ENCODE measurements around the gene PERM1. TPM values are rescaled to one million over a fixed set of nuclear protein-coding genes. Genes with fewer than 3 reads are reported as not detected.
"Not testable (repeated sequence)": the region's sequence is repeated elsewhere in the genome, so short reads cannot be mapped to it uniquely, and the experiment has no call there.

Gene PERM1
- total RNA-seq, 1 experiment from 2014 or later: not detected

GRCh38 chr1:1010131-1010530 lies 28.2 kb upstream of the PERM1 start:
- H3K9me3 Mint-ChIP-seq; H3K4me3 Mint-ChIP-seq; DNase-seq (ENCODE audit: low spot score); ATAC-seq; H3K36me3 Mint-ChIP-seq; H3K27ac Mint-ChIP-seq; POLR2A ChIA-PET: not testable (repeated sequence)
- Mint-ChIP-seq H3K4me1 (peaks cover 31% of the 10 kb centered on the region), H3K27me3 (ENCODE audit: low read depth) (peaks cover 59% of the 10 kb centered on the region)
- CTCF ChIA-PET: interaction anchor here (1.2 kb wide), 1 partner anchor 9 kb away, joined by 4 read pairs; no protein-coding TSS in a partner anchor
- TF ChIP-seq HMGA2 (CRISPR knock-in tag; IDR thresholded peaks at IDR 0.05): peak; percentile 43; the same call in 1 of the 2 replicates

- H3K36me3 Mint-ChIP-seq: no peaks in the 10 kb centered on the region
- H3K4me1 Mint-ChIP-seq: peaks cover 14% of the 10 kb centered on the region
- H3K9me3 Mint-ChIP-seq: peaks cover 1% of the 10 kb centered on the region
- TF ChIP-seq MXD4 (CRISPR knock-in tag; IDR thresholded peaks at IDR 0.05; ENCODE audit: borderline replicate concordance): no peak
- peak; percentile 88 for TF ChIP-seq GABPB1 (CRISPR knock-in tag; IDR thresholded peaks at IDR 0.05)
- TF ChIP-seq CTCF (IDR thresholded peaks at IDR 0.05): no peak
- ATAC-seq (peak; percentile 23; the same call in 1 of the 2 replicates), DNase-seq (ENCODE audit: low spot score) (peak; percentile 25)
- H3K27me3 Mint-ChIP-seq (ENCODE audit: low read depth): peaks cover 75% of the 10 kb centered on the region
- CTCF ChIA-PET: interaction anchor here (1.1 to 3.1 kb wide), 5 partner anchors 13 to 57 kb away, joined by 3 to 8 read pairs (median 6); partner anchors contain the start of gene AGRN
- POLR2A ChIA-PET: no interaction called here
- peak overlapping the region; percentile 45; the same call in 1 of the 2 replicates for H3K27ac Mint-ChIP-seq
- H3K4me3 Mint-ChIP-seq: no peak overlapping the region
Observed at GRCh38 chr1:1006305-1007159, 24.6 kb upstream of the PERM1 start.

- H3K36me3 Mint-ChIP-seq: no peaks in the 10 kb centered on the region
- H3K27ac Mint-ChIP-seq: no peak overlapping the region
- H3K9me3 Mint-ChIP-seq: no peaks in the 10 kb centered on the region
- ChIA-PET CTCF (interaction anchor here (1.3 to 3.1 kb wide), 3 partner anchors 8 to 29 kb away, joined by 3 to 8 read pairs (median 4); partner anchors contain the start of gene ISG15), POLR2A (no interaction called here)
- TF ChIP-seq ETV6 (CRISPR knock-in tag; IDR thresholded peaks at IDR 0.05) (no peak), MAX (CRISPR knock-in tag; IDR thresholded peaks at IDR 0.05) (no peak), EMX1 (CRISPR knock-in tag; IDR thresholded peaks at IDR 0.05) (no peak), TP53 (CRISPR knock-in tag; IDR thresholded peaks at IDR 0.05) (no peak), SP1 (CRISPR knock-in tag; conservative IDR thresholded peaks at IDR 0.05) (no peak), FOXP4 (CRISPR knock-in tag; IDR thresholded peaks at IDR 0.05) (no peak), AR (CRISPR knock-in tag; IDR thresholded peaks at IDR 0.05) (no peak)
- ATAC-seq (no peak), DNase-seq (ENCODE audit: low spot score) (no peak)
- peaks cover 14% of the 10 kb centered on the region for H3K4me1 Mint-ChIP-seq
- peaks cover 77% of the 10 kb centered on the region for H3K27me3 Mint-ChIP-seq (ENCODE audit: low read depth)
- H3K4me3 Mint-ChIP-seq: no peak overlapping the region
Observed at GRCh38 chr1:1005774-1006304, 23.9 kb upstream of the PERM1 start.

Data from WTC11 (cell line).